ENCODE results near the gene PIM3.

Gene PIM3

DNA sequence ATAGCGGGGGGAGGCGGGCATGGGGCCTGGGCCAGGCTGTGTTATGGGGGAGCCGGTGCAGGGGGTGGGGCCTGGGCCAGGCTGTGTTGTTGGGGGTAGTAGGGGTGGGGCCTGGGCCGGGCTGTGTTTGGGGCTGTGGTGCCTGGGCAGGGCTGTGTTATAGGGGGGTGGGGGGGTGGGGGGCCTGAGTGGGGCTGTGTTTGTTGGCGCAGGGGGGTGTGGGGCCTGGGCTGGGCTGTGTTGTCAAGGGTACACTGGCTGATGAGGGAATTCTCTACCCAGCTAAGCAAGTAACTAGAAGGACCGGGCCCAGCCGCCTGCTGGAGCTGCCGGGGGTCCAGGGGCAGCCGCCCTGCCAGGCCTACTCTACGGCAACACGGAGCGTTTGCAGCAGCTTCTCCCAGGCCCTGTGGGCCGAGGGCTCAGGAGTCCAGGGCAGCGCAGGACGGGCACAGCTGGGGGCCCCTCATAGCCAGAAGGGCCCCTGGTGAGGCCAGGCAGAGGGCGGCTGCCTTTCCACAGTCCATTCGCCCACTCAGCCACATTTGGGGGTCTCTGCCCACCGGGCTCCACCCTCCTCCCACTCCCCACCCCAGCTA is 10.1 kb upstream of the PIM3 start:
- 78 to 81% methylated on average over 15 to 18 of the region's 18 CpGs for WGBS, 2 experiments
- Histone ChIP-seq H3K9me3 (ENCODE audit: control insufficient read depth, low read length) (no peaks in the 10 kb centered on the region), H3K36me3 (ENCODE audit: control insufficient read depth, insufficient read depth, low read length) (no peaks in the 10 kb centered on the region), H3K4me3 (ENCODE audit: insufficient read depth, low read depth, low read length) (no peak overlapping the region), H3K27me3 (ENCODE audit: control insufficient read depth, insufficient read depth, low read length, poor library complexity, severe bottlenecking) (no peaks in the 10 kb centered on the region), H3K27ac (ENCODE audit: insufficient read depth, low read depth, low read length, poor library complexity, severe bottlenecking) (no peak overlapping the region), H3K4me1 (ENCODE audit: control insufficient read depth, insufficient read depth, low read length) (peaks cover 35% of the 10 kb centered on the region)

DNA sequence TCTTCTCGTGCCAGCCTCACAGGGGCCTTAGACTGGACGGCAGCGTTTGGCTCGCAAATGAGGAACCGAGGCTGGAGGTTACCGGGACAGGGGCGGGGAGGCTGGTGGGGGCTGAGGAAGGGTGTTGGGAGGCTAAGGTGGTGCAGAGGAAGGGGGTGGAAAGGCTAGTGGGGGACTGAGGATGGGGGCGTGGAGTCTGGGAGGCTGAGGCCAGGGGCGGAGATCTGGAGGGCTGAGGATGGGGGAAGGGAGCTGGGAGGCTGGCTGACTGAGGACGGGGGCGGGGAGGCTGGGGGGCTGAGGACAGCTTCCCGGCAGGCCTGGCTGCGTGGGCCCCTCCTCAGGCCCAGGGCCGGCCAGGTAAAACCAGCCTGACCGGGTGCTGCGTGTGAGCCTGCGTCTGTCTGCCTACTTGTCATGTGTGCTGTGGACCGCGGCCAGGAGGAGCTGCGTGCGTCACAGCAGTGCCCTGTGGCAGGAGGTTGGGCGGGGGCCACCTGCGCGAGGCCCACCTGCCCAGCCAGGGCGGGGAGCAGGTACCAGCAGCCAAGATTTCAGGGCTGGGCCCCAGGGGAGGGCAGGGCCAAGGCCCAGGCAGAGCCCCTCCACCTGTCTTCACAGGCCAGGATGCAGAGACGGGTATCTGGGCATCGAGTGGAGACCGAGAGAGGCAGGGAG is 9.4 kb upstream of the PIM3 start:
- Histone ChIP-seq H3K27ac (ENCODE audit: insufficient read depth, low read depth, low read length, poor library complexity, severe bottlenecking) (no peak overlapping the region), H3K27me3 (ENCODE audit: control insufficient read depth, insufficient read depth, low read length, poor library complexity, severe bottlenecking) (no peaks in the 10 kb centered on the region), H3K4me3 (ENCODE audit: insufficient read depth, low read depth, low read length) (no peak overlapping the region), H3K9me3 (ENCODE audit: control insufficient read depth, low read length) (no peaks in the 10 kb centered on the region), H3K36me3 (ENCODE audit: control insufficient read depth, insufficient read depth, low read length) (no peaks in the 10 kb centered on the region), H3K4me1 (ENCODE audit: control insufficient read depth, insufficient read depth, low read length) (peaks cover 35% of the 10 kb centered on the region)
- 80 to 81% methylated on average over 28 of the region's 28 CpGs for WGBS, 2 experiments

- 81 to 92% methylated on average over 4 of the region's 4 CpGs for WGBS, 2 experiments
- Histone ChIP-seq H3K9me3 (ENCODE audit: control insufficient read depth, low read length) (no peaks in the 10 kb centered on the region), H3K4me1 (ENCODE audit: control insufficient read depth, insufficient read depth, low read length) (peaks cover 35% of the 10 kb centered on the region), H3K27ac (ENCODE audit: insufficient read depth, low read depth, low read length, poor library complexity, severe bottlenecking) (no peak overlapping the region), H3K27me3 (ENCODE audit: control insufficient read depth, insufficient read depth, low read length, poor library complexity, severe bottlenecking) (no peaks in the 10 kb centered on the region), H3K4me3 (ENCODE audit: insufficient read depth, low read depth, low read length) (no peak overlapping the region), H3K36me3 (ENCODE audit: control insufficient read depth, insufficient read depth, low read length) (no peaks in the 10 kb centered on the region)
Measured at GRCh38 chr22:49951678-49951985, 8.9 kb upstream of the PIM3 start.

GRCh38 chr22:49951986-49952896 is 8.3 kb upstream of the PIM3 start:
- H3K4me1 ChIP-seq (ENCODE audit: control insufficient read depth, insufficient read depth, low read length), result peaks cover 32% of the 10 kb centered on the region
- H3K4me3 ChIP-seq (ENCODE audit: insufficient read depth, low read depth, low read length), result no peak overlapping the region
- no peaks in the 10 kb centered on the region for H3K9me3 ChIP-seq (ENCODE audit: control insufficient read depth, low read length)
- no peak overlapping the region for H3K27ac ChIP-seq (ENCODE audit: insufficient read depth, low read depth, low read length, poor library complexity, severe bottlenecking)
- no peaks in the 10 kb centered on the region for H3K27me3 ChIP-seq (ENCODE audit: control insufficient read depth, insufficient read depth, low read length, poor library complexity, severe bottlenecking)
- H3K36me3 ChIP-seq (ENCODE audit: control insufficient read depth, insufficient read depth, low read length), result no peaks in the 10 kb centered on the region
- WGBS, 2 experiments, result 86 to 89% methylated on average over 23 to 24 of the region's 24 CpGs

DNA sequence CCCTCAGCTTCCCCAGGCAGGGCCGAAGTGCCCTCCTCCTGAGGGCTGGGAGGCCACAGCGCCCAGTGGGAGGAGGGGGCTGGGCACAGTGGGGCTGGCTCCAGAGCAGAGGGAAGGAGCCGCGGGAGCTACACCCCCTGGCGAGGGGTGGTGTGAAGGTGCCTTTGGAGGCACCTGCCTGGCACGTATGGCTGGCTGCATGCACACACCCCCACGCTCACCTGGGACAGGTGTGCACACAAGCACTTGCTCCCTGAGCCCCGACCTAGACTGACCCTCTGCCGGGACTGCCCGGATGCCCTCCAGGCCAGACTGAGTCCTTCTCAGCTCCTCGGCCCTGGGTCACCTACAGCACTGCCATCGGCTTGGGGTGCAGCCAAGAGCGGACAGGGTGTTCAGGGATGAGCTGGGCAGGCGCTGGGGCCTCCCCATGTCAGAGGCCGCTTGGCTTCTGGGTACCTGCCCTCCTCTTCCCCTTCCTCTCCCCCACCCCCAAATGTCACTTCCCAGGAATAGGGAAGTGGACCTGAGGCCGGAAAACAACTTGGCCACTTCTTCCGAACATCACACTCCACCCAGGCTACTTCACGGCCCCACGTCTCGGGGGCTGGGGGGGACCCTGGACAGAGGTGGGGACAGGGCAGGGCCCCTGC is 7.4 kb upstream of the PIM3 start:
- H3K4me1 ChIP-seq (ENCODE audit: control insufficient read depth, insufficient read depth, low read length), result peaks cover 29% of the 10 kb centered on the region
- no peak overlapping the region for H3K27ac ChIP-seq (ENCODE audit: insufficient read depth, low read depth, low read length, poor library complexity, severe bottlenecking)
- no peaks in the 10 kb centered on the region for H3K27me3 ChIP-seq (ENCODE audit: control insufficient read depth, insufficient read depth, low read length, poor library complexity, severe bottlenecking)
- 93% methylated on average over 20 of the region's 20 CpGs for WGBS, 2 experiments
- no peak overlapping the region for H3K4me3 ChIP-seq (ENCODE audit: insufficient read depth, low read depth, low read length)
- no peaks in the 10 kb centered on the region for H3K9me3 ChIP-seq (ENCODE audit: control insufficient read depth, low read length)
- H3K36me3 ChIP-seq (ENCODE audit: control insufficient read depth, insufficient read depth, low read length), result no peaks in the 10 kb centered on the region

- H3K4me3 ChIP-seq (ENCODE audit: insufficient read depth, low read depth, low read length), result no peak overlapping the region
- H3K4me1 ChIP-seq (ENCODE audit: control insufficient read depth, insufficient read depth, low read length), result peaks cover 28% of the 10 kb centered on the region
- WGBS, 2 experiments, result 88 to 89% methylated on average over 18 of the region's 18 CpGs
- no peaks in the 10 kb centered on the region for H3K36me3 ChIP-seq (ENCODE audit: control insufficient read depth, insufficient read depth, low read length)
- no peaks in the 10 kb centered on the region for H3K27me3 ChIP-seq (ENCODE audit: control insufficient read depth, insufficient read depth, low read length, poor library complexity, severe bottlenecking)
- H3K27ac ChIP-seq (ENCODE audit: insufficient read depth, low read depth, low read length, poor library complexity, severe bottlenecking), result no peak overlapping the region
- no peaks in the 10 kb centered on the region for H3K9me3 ChIP-seq (ENCODE audit: control insufficient read depth, low read length)
Measured at GRCh38 chr22:49953680-49954344, 6.8 kb upstream of the PIM3 start.

DNA sequence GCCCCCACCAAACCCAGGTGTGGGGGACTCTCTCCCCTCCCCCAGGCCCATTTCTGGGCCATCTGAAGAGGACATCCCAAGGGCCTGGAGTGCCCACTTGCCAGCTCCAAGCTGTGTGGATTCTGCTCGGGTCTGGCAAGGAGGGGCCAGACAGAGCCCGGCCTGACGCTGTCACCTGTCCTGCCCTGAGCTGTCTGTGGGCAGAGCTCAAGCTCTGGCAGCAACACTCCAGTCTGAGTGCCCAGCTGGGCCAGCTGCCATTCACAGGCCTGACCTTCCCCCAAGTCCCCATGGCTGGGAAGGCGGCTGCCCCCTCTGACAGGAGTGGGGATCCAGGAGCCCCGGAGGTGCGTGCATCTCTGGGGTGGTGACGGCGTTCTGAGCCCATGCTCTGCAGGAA is 6.2 kb upstream of the PIM3 start:
- Histone ChIP-seq H3K27me3 (ENCODE audit: control insufficient read depth, insufficient read depth, low read length, poor library complexity, severe bottlenecking) (no peaks in the 10 kb centered on the region), H3K4me3 (ENCODE audit: insufficient read depth, low read depth, low read length) (no peak overlapping the region), H3K36me3 (ENCODE audit: control insufficient read depth, insufficient read depth, low read length) (no peaks in the 10 kb centered on the region), H3K27ac (ENCODE audit: insufficient read depth, low read depth, low read length, poor library complexity, severe bottlenecking) (no peak overlapping the region), H3K9me3 (ENCODE audit: control insufficient read depth, low read length) (no peaks in the 10 kb centered on the region), H3K4me1 (ENCODE audit: control insufficient read depth, insufficient read depth, low read length) (peaks cover 25% of the 10 kb centered on the region)
- WGBS, 2 experiments, result 93 to 95% methylated on average over 8 of the region's 8 CpGs

DNA sequence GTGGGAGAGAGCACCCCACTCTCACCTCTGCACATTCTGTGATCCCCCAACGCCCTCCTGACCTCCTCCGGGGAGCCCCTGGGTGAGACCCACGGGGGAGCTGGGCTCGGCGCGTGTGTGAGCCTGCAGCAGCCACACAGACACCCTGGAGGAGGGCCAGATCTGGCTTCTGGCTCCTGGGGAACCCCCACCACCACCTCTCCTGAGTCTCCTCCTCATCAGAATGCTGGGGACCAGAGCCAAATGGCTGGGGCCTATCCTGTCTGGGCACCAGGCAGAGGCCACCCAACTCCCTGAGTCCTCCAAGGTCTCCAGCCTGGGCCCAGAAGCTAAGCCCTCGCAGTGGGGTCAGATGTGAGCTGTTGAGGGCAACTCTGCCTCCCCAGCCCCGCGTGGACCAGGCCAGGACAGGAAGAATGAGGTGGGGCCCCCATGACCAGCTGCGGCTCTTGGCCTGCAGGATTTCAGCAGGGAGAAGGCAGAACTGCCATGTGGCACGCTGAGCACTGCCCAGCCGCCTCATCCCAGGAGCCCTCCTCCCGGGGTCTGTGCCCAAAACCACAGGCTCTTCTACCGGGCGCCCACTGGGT is 5.5 kb upstream of the PIM3 start:
- no peaks in the 10 kb centered on the region for H3K9me3 ChIP-seq (ENCODE audit: control insufficient read depth, low read length)
- no peak overlapping the region for H3K4me3 ChIP-seq (ENCODE audit: insufficient read depth, low read depth, low read length)
- no peak overlapping the region for H3K27ac ChIP-seq (ENCODE audit: insufficient read depth, low read depth, low read length, poor library complexity, severe bottlenecking)
- H3K4me1 ChIP-seq (ENCODE audit: control insufficient read depth, insufficient read depth, low read length), result peaks cover 20% of the 10 kb centered on the region
- 92 to 94% methylated on average over 15 of the region's 15 CpGs for WGBS, 2 experiments
- H3K27me3 ChIP-seq (ENCODE audit: control insufficient read depth, insufficient read depth, low read length, poor library complexity, severe bottlenecking), result no peaks in the 10 kb centered on the region
- H3K36me3 ChIP-seq (ENCODE audit: control insufficient read depth, insufficient read depth, low read length), result no peaks in the 10 kb centered on the region

GRCh38 chr22:49955581-49956417 is 4.8 kb upstream of the PIM3 start:
- no peaks in the 10 kb centered on the region for H3K36me3 ChIP-seq (ENCODE audit: control insufficient read depth, insufficient read depth, low read length)
- WGBS, 2 experiments, result 94 to 95% methylated on average over 22 of the region's 22 CpGs
- H3K27me3 ChIP-seq (ENCODE audit: control insufficient read depth, insufficient read depth, low read length, poor library complexity, severe bottlenecking), result no peaks in the 10 kb centered on the region
- peaks cover 16% of the 10 kb centered on the region for H3K4me1 ChIP-seq (ENCODE audit: control insufficient read depth, insufficient read depth, low read length)
- H3K27ac ChIP-seq (ENCODE audit: insufficient read depth, low read depth, low read length, poor library complexity, severe bottlenecking), result no peak overlapping the region
- H3K4me3 ChIP-seq (ENCODE audit: insufficient read depth, low read depth, low read length), result no peak overlapping the region
- no peaks in the 10 kb centered on the region for H3K9me3 ChIP-seq (ENCODE audit: control insufficient read depth, low read length)

Measured in ectodermal cell (in vitro differentiated cells).